D721Med (cell line): ENCODE data around the gene SCLT1.

Experiments
- DNase-seq: peaks from one replicate; pipeline ENCODE4 v3.0.0; 2011; ENCODE audit warnings: low spot score; ENCODE audit not compliant: insufficient read length
- FAIRE-seq: peaks from 2 replicates; lab custom pipeline; 2011; peaks lifted over from hg19 to GRCh38; lab: Jason Lieb, UNC
- CTCF ChIP-seq: IDR thresholded peaks from 2 replicates; pipeline ENCODE4 v1.5.1; 2012; ENCODE audit warnings: mild to moderate bottlenecking, control low read depth; ENCODE audit not compliant: insufficient read depth; ENCODE audit errors: missing control alignments

The SCLT1 gene

GRCh38 chr4:129095811-129096454, 2.6 kb upstream of the SCLT1 start, which contains the start of gene C4orf33:
Gene C4orf33 (plus strand): TSS chr4:129096152. CDS start chr4:129102611, 6,459 bp downstream.
- no peak for DNase-seq
- FAIRE-seq = no peak
- no peak for TF ChIP-seq CTCF

GRCh38 chr4:129094347-129094746, 1.0 kb upstream of the SCLT1 start:
- no peak for DNase-seq
- no peak for TF ChIP-seq CTCF
- FAIRE-seq = no peak

GRCh38 chr4:129092631-129093190, 628 bp downstream of the SCLT1 start:
- FAIRE-seq (no peak), DNase-seq (no peak)
- no peak for TF ChIP-seq CTCF

GRCh38 chr4:129087516-129087915, 5.8 kb downstream of the SCLT1 start:
- DNase-seq = no peak
- TF ChIP-seq CTCF = no peak
- no peak for FAIRE-seq

GRCh38 chr4:129085472-129085871, 7.9 kb downstream of the SCLT1 start:
- DNase-seq = no peak
- no peak for TF ChIP-seq CTCF
- no peak for FAIRE-seq

- DNase-seq = no peak
- no peak for TF ChIP-seq CTCF
- FAIRE-seq = no peak
These were observed 11.0 kb downstream of the SCLT1 start for GRCh38 chr4:129082302-129082701.

GRCh38 chr4:129080129-129080528, 13.2 kb downstream of the SCLT1 start:
- no peak for FAIRE-seq
- no peak for TF ChIP-seq CTCF

More at GRCh38 chr4:129080129-129080528, 13.2 kb downstream of the SCLT1 start:
- DNase-seq = no peak
